ENCODE measurements around the gene AFG3L2.

The AFG3L2 gene

GRCh38 chr18:12366784-12367183, 10.2 kb downstream of the AFG3L2 start:
- DNase-seq = no peak
- in situ Hi-C loops (cut with HindIII; ENCODE audit: low pct_ligation_motif_present, low sequenced_read_pairs) = no loop called here
- Histone ChIP-seq H3K27ac (no peak overlapping the region), H3K27me3 (replicated peaks) (no peaks in the 10 kb centered on the region), H3K36me3 (replicated peaks) (peaks cover 25% of the 10 kb centered on the region), H3K4me3 (ENCODE audit: low read depth, low read length) (no peak overlapping the region)
- TF ChIP-seq CTCF (IDR thresholded peaks at IDR 0.05; ENCODE audit: low read depth, low read length, missing control alignments) = no peak

GRCh38 chr18:12366379-12366778, 10.6 kb downstream of the AFG3L2 start:
- DNase-seq = no peak
- Histone ChIP-seq H3K27ac (no peak overlapping the region), H3K4me3 (ENCODE audit: low read depth, low read length) (no peak overlapping the region), H3K36me3 (replicated peaks) (peaks cover 25% of the 10 kb centered on the region), H3K27me3 (replicated peaks) (no peaks in the 10 kb centered on the region)
- no peak for TF ChIP-seq CTCF (IDR thresholded peaks at IDR 0.05; ENCODE audit: low read depth, low read length, missing control alignments)
- in situ Hi-C loops (cut with HindIII; ENCODE audit: low pct_ligation_motif_present, low sequenced_read_pairs) = no loop called here

- no peak for DNase-seq
- no peaks in the 10 kb centered on the region for H3K27me3 ChIP-seq (replicated peaks)
- H3K27ac ChIP-seq = no peak overlapping the region
- no peak overlapping the region for H3K4me3 ChIP-seq (ENCODE audit: low read depth, low read length)
- in situ Hi-C loops (cut with HindIII; ENCODE audit: low pct_ligation_motif_present, low sequenced_read_pairs) = no loop called here
- TF ChIP-seq CTCF (IDR thresholded peaks at IDR 0.05; ENCODE audit: low read depth, low read length, missing control alignments) = no peak
- H3K36me3 ChIP-seq (replicated peaks) = peaks cover 39% of the 10 kb centered on the region
Observed at GRCh38 chr18:12362473-12363174, 14.4 kb downstream of the AFG3L2 start.

- H3K27me3 ChIP-seq (replicated peaks) = no peaks in the 10 kb centered on the region
- no peak overlapping the region for H3K27ac ChIP-seq
- no peak for TF ChIP-seq CTCF (IDR thresholded peaks at IDR 0.05; ENCODE audit: low read depth, low read length, missing control alignments)
- H3K36me3 ChIP-seq (replicated peaks) = peaks cover 37% of the 10 kb centered on the region
- in situ Hi-C loops (cut with HindIII; ENCODE audit: low pct_ligation_motif_present, low sequenced_read_pairs) = no loop called here
- DNase-seq = peak; percentile 28
- H3K4me3 ChIP-seq (ENCODE audit: low read depth, low read length) = no peak overlapping the region
Observed at GRCh38 chr18:12361770-12362378, 15.2 kb downstream of the AFG3L2 start.

- TF ChIP-seq CTCF (IDR thresholded peaks at IDR 0.05; ENCODE audit: low read depth, low read length, missing control alignments) = no peak
- peak; percentile 42 for DNase-seq
- H3K36me3 ChIP-seq (replicated peaks) = peaks cover 43% of the 10 kb centered on the region
- H3K4me3 ChIP-seq (ENCODE audit: low read depth, low read length) = no peak overlapping the region
- in situ Hi-C loops (cut with HindIII; ENCODE audit: low pct_ligation_motif_present, low sequenced_read_pairs) = no loop called here
- peak overlapping the region; percentile 60 for H3K27ac ChIP-seq
- no peaks in the 10 kb centered on the region for H3K27me3 ChIP-seq (replicated peaks)
Observed at GRCh38 chr18:12359515-12359927, 17.5 kb downstream of the AFG3L2 start.

Measured in brain microvascular endothelial cell (primary cell).